ENCODE measurements around the gene IMMP2L.
"Not testable (repeated sequence)": the region's sequence is repeated elsewhere in the genome, so short reads cannot be mapped to it uniquely, and the experiment has no call there.

Gene IMMP2L

DNA sequence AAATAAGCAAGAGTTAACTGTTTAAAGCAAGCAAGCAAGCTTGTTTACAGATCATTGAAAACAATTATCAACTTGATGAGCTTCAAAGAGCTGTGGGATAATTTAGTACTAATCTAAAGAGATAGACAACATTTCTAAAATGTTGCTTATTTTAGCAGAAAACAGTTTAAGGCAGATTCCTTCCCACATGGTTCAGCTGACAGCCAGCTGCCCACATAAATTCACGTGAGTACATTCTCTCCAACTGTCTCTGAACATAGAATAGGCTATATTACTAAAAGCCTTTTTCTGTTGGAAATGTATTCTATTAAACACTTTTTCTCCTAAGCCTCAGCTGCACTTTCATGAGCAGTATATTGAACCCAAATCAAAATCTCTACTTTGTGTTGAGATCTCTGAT lies 297.3 kb downstream of the IMMP2L start:
- DNase-seq (ENCODE audit: low read depth in 2 of 2), result no peak

DNA sequence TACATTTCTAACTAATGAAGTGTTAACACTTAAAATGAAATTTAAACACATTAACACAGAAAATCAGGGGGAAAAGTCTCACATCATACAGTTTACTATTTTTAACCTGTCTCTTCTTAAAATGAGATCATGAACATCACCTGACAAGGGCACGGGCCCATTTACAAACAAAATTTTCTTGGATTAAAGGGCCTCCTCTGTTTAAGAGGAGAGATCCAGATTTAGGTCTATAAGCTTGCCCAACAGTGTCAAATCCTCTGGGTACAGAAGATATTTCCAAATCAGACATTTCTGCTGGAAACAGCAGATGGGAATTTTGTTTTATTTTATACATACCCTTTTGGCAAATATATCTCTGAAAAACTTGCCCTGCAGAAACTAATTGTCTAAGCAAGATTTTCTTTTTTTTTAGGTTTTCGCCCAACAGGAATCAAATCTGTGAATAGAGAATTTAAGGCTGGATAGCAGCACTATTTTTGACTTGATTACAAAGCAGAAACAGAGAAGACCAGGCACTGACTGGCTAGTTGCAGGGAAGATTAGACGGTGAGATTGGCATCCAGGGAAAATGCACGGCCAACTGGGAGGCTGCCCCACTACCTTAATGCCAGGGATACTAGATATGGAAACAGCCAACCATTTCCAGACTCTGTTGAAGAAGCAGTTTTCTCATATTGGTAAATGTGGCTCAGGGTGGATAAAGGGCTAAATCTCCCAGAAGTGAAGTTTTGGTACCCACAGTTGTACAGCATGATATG lies 298.0 kb downstream of the IMMP2L start:
- no peak for DNase-seq (ENCODE audit: low read depth in 2 of 2)

DNA sequence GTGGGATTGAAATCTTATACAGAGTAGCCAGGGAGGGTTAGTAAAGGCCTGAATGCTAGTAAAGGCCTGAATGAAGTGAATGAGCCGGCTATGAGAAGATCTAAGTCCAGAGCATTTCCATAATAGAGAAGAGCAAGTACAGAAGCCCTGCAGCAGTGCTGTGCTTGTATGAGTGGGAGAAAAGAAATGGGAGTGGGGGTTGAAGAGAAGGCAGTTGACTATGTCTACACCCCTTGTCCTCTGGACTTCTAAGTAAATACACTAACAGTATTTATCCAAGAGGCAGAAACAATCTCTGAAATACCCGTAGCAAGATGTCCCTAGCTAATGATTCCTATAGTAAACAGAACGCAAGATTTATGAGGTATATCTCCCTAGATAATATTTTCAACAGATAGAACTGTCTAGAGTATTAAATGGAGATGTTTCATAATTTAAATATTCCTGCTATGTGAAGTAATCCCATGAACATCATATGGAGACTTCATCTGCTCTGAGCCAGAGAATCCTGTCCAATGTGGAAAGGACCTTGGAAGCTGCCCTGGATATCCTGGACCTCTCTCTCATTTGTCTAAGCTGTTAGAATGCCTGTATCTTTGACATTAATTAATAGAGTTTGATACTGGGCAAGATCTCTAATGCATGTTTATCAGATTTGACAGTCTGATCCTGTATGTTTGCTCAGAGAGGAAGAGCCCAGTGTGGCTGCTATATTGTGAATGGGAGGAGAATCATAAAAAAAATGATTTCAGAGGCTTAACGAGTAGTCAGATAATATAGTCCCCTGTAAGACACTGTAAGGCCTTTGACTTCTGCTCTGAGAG lies 299.8 kb downstream of the IMMP2L start:
- no peak for DNase-seq (ENCODE audit: low read depth in 2 of 2)

- DNase-seq (ENCODE audit: low read depth in 2 of 2), result no peak
Observed at GRCh38 chr7:111261496-111261895, 300.8 kb downstream of the IMMP2L start.

GRCh38 chr7:111259991-111260390 lies 302.3 kb downstream of the IMMP2L start:
- DNase-seq (ENCODE audit: low read depth in 2 of 2), result no peak

DNA sequence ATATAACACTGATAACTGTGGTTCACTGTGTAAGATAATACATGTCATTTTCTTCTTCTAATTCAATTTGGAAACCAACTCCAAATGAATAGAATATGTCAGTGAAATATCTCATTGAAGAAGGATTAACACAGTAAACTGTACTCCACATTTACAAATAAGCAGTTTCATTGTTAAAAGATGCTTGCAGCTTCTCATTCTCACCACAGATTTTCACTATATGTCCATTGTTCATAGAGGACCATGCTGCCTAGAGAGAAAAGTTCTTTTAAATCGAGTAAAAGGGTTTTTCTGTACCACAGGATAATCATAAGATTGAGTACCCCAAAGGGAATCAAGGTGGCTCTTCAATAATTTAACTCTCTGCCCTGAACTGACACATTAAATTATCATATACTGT lies 305.9 kb downstream of the IMMP2L start:
- DNase-seq (ENCODE audit: low read depth in 2 of 2), result no peak

- DNase-seq (ENCODE audit: low read depth in 2 of 2), result no peak
Observed at GRCh38 chr7:111255576-111255975, 306.7 kb downstream of the IMMP2L start.

- DNase-seq (ENCODE audit: low read depth in 2 of 2), result not testable (repeated sequence)
Observed at GRCh38 chr7:111251365-111251764, 310.9 kb downstream of the IMMP2L start.

DNA sequence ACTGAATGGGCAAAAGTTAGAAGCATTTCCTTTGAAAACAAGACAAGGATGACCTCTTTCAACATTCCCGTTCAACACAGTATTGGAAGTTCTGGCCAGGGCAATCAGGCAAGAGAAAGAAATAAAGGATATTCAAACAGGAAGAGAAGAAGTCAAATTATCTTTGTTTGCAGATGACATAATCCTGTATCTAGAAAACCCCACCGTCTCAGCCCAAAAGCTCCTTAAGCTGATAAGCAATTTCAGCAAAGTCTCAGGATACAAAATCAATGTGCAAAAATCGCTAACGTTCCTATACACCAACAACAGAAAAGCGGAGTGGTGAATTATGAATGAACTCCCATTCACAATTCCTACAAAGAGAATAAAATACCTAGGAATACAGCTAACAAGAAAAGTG lies 312.5 kb downstream of the IMMP2L start:
- DNase-seq (ENCODE audit: low read depth in 2 of 2), result not testable (repeated sequence)

DNA sequence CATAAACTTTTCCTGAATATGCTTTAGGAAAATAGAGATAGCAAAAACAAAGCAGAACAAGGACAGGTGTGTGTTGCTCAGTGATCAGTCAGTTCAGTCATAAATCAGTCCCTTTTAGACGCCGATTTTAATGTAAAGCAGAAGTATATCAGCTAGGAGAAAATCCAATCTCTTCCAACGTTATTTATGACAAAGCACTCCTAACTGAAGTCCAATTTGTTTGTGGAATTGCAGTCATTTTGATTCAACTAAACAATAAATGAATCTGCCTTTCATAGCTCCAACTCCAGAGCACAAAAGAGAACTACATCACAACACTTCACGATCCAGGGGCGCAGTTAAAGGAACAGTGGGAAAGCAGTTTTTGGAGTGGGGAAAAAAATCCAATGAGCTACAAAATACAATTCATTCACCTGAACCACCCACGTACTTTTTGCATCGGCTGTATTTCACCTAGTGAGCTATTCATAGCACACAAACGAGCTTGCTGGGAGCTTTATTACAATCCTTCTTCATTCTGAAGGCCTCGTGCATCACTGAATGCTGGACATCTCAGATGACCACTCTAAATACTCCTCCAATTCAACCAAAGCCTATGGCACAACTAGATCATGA lies 320.0 kb downstream of the IMMP2L start:
- no peak for DNase-seq (ENCODE audit: low read depth in 2 of 2)

DNA sequence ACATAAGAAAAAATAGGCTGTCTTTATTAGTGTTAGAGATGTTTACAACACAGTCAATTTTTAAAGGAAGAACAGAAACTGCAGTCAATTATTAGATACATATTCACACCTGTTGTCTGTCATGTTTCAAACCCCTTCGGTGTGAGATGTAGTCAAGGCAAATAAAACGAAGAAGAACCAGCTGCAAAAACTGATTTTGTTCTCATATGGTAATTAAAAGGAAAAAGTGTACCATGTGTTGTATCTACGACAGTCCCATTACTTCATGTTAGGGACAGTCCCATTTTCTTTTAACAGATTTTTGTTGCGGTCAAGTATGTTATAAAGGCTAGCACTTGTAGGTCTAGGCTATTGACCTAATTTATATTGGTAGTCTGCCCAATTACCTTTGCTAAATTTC lies 321.9 kb downstream of the IMMP2L start:
- DNase-seq (ENCODE audit: low read depth in 2 of 2), result no peak

- no peak for DNase-seq (ENCODE audit: low read depth in 2 of 2)
Observed at GRCh38 chr7:111239437-111239836, 322.9 kb downstream of the IMMP2L start.

DNA sequence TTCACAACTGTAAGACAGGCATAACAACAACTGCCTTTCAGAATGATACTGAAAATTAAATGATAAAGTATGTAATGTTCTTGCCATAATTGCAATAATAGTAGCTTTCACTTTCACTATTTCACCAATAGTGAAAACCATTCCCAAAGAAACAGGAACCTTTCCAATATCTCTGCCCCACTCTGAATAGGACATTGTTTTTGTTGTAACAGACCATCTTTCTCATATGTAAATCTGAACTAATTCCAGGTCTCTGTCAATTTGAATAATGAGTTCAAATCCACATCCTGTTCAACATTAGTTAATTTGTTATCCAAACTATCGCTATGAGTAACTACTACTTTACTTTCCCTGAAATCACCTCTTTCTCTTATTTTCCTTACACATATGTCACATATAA lies 323.4 kb downstream of the IMMP2L start:
- no peak for DNase-seq (ENCODE audit: low read depth in 2 of 2)

DNA sequence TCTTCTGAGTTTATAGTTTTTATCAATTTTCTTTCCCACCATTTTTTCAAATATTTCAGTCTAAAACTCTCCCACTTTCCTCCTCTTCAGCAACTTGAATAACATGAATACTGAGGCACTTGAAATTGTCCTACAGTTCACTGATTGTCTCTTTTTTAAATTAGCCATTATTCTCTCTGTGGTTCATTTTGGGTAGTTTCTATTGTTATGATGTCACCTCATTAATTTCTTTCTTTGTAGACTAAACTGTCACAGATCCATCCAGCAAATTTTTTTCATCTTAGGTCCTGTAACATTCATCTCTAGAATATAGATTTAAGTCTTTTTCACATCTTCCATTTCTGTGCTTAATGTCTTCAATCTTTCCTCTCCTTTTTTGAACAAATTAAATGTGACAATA lies 326.6 kb downstream of the IMMP2L start:
- no peak for DNase-seq (ENCODE audit: low read depth in 2 of 2)

GRCh38 chr7:111232249-111233084 lies 329.8 kb downstream of the IMMP2L start:
- no peak for DNase-seq (ENCODE audit: low read depth in 2 of 2)

- no peak for DNase-seq (ENCODE audit: low read depth in 2 of 2)
Observed at GRCh38 chr7:111229916-111230315, 332.4 kb downstream of the IMMP2L start.

- no peak for DNase-seq (ENCODE audit: low read depth in 2 of 2)
Observed at GRCh38 chr7:111229181-111229740, 333.0 kb downstream of the IMMP2L start.

DNA sequence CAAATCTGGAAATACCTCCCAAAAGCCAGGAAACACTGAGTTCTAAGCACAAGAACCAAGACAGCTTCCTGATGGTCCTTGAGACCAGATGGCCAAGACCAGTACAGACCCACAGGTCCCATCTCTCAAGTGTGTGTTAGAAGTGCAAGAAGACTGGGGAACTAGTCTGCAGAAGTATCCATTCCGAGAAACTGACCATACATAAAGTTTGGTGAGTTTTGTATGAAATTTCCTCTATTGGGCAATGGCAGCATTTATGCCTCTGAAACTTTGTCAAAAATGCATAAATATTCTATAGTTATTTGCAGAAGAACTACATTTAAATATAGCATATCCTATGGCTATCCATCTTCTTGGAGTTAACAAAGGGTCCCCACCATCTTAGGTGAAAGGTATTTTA lies 333.9 kb downstream of the IMMP2L start:
- no peak for DNase-seq (ENCODE audit: low read depth in 2 of 2)

- DNase-seq (ENCODE audit: low read depth in 2 of 2), result no peak
Observed at GRCh38 chr7:111226800-111227199, 335.5 kb downstream of the IMMP2L start.

GRCh38 chr7:111224354-111225231 lies 337.7 kb downstream of the IMMP2L start:
- no peak for DNase-seq (ENCODE audit: low read depth in 2 of 2)

All from activated CD4-positive, alpha-beta T cell treated with anti-CD3 and anti-CD28 coated beads for 24 hours (primary cell).